Activated naive CD4-positive, alpha-beta T cell treated with anti-CD3 and anti-CD28 coated beads for 36 hours (primary cell): Measurements from ENCODE around the gene ACTN4. TPM values are rescaled to one million over a fixed set of nuclear protein-coding genes. Genes with fewer than 3 reads are reported as not detected.
"Not testable (repeated sequence)": the region's sequence is repeated elsewhere in the genome, so short reads cannot be mapped to it uniquely, and the experiment has no call there.

Source experiments
- CTCF ChIA-PET: fragments of 350-600 bp; sonication (Branson Sonifier 250); formaldehyde crosslinking; loops from one replicate; lab custom pipeline; 2021; ENCODE audit warnings: antibody characterized with exemption; lab: Charles Lee
- DNase-seq: peaks from one replicate; pipeline ENCODE4 v3.0.0-alpha.2; 2020
- H3K27ac Mint-ChIP-seq: one replicate; pipeline ENCODE4 v1.8.0; 2021; ENCODE audit warnings: mild to moderate bottlenecking, mixed read lengths
- H3K27me3 Mint-ChIP-seq: one replicate; pipeline ENCODE4 v1.8.0; 2021; ENCODE audit warnings: low read depth, mixed read lengths
- H3K36me3 Mint-ChIP-seq: one replicate; pipeline ENCODE4 v1.8.0; 2021; ENCODE audit warnings: low read depth, mixed read lengths
- H3K4me1 Mint-ChIP-seq: one replicate; pipeline ENCODE4 v1.8.0; 2021; ENCODE audit warnings: low read depth, mixed read lengths
- H3K4me3 Mint-ChIP-seq: one replicate; pipeline ENCODE4 v1.8.0; 2021; ENCODE audit warnings: mild to moderate bottlenecking, moderate library complexity, mixed read lengths
- H3K9me3 Mint-ChIP-seq: one replicate; pipeline ENCODE4 v1.8.0; 2021; ENCODE audit warnings: mixed read lengths
- intact Hi-C: fragments of 100-400 bp; cut with micrococcal nuclease; formaldehyde crosslinking; loops from one replicate; pipeline ENCODE4 v1.15.1; 2023
- total RNA-seq, 2 experiments: library from RNA; stranded (reverse); gene quantifications; one replicate each; pipeline ENCODE4 v1.2.3, GENCODE V29; 2021

ACTN4 gene
- total RNA-seq, 2 experiments from 2014 or later = 117 to 119 TPM

DNA sequence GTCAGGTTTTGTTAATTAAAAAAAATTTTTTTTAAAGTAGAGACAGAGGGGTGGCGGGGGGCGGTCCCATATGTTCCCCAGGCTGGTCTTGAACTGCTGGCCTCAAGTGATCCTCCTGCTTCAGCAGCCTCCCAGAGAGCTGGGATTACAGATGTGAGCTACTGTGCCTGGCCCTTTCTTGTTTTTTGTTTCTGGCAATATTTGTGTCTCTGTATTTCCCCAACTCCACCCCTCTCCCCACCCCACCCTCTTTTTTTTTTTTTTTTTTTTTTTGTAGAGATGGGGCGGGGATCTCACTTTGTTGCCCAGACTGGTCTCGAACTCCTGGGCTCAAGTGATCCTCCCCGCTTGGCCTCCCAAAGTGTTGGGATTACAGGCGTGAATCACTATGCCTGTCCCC is 97.4 kb downstream of the ACTN4 start:
- Mint-ChIP-seq H3K4me3 (no peak overlapping the region), H3K4me1 (no peaks in the 10 kb centered on the region), H3K36me3 (no peaks in the 10 kb centered on the region), H3K27ac (no peak overlapping the region), H3K9me3 (no peaks in the 10 kb centered on the region), H3K27me3 (no peaks in the 10 kb centered on the region)
- intact Hi-C loops = no loop called here
- CTCF ChIA-PET = no interaction called here
- DNase-seq = no peak

DNA sequence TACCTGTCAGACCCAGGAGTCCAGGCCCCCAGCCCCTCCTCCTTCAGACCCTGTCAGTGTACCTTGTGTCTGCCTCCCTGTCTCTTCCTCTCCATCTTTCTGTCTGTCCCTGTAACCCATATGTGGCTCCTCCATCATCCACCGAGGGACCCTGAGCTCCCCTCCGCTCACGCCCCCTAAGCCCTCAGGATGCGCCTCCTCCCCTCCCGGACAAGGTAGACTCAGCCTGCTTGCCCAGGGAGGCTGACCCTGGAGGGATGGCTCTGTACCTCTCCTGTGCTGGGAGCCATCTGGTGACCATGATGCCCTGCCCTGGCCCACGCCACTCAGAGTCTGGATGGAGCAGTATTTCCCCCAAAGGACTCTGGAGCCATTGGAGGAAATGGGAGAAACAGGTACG is 97.9 kb downstream of the ACTN4 start:
- CTCF ChIA-PET = no interaction called here
- Mint-ChIP-seq H3K9me3 (no peaks in the 10 kb centered on the region), H3K36me3 (no peaks in the 10 kb centered on the region), H3K27me3 (no peaks in the 10 kb centered on the region), H3K4me3 (no peak overlapping the region), H3K27ac (no peak overlapping the region), H3K4me1 (no peaks in the 10 kb centered on the region)
- no peak for DNase-seq
- intact Hi-C loops = no loop called here

GRCh38 chr19:38753783-38754182 is 106.3 kb downstream of the ACTN4 start:
- H3K27me3 Mint-ChIP-seq, H3K4me1 Mint-ChIP-seq, H3K4me3 Mint-ChIP-seq, intact Hi-C loops, DNase-seq, H3K9me3 Mint-ChIP-seq, H3K27ac Mint-ChIP-seq, H3K36me3 Mint-ChIP-seq, CTCF ChIA-PET: not testable (repeated sequence)

DNA sequence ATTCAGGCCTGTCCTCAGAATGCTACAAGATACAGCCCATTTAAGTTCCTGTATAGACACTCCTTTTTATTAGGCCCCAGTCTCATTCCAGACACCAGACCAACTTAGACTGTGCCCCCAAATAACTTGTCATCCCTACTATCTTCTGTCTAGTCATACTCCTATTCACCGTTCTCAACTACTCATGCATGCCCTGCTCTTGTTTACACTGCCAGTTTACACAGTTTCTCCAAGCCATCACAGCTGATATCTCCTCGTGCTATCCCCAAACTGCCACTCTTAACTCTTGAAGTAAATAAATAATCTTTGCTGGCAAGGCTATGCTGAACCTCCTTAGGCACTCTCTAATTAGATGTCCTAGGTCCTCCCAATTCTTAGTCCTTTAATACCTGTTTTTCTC is 106.7 kb downstream of the ACTN4 start:
- DNase-seq, H3K27me3 Mint-ChIP-seq, H3K4me1 Mint-ChIP-seq, H3K4me3 Mint-ChIP-seq, CTCF ChIA-PET, H3K36me3 Mint-ChIP-seq, intact Hi-C loops, H3K9me3 Mint-ChIP-seq, H3K27ac Mint-ChIP-seq: not testable (repeated sequence)

DNA sequence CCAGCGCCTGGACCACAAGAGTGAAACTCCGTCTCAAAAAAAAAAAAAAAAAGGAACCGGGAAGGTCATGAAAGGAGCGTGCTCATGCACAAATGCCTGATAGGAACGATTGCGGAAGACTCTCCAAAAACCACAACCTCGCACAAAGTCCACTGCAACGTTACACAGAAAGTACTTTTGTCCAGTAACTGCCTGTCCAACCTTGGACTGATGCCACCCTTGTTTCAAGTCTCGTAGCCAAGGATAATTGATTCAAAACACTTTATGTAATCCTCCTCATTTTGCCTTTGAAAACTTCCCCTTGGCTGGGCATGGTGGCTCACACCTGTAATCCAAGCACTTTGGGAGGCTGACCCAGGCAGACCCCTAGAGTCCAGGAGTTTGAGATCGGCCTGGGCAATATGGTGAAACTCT is 112.1 kb downstream of the ACTN4 start:
- no peak overlapping the region for H3K27ac Mint-ChIP-seq
- intact Hi-C loops = no loop called here
- H3K9me3 Mint-ChIP-seq = no peaks in the 10 kb centered on the region
- H3K4me1 Mint-ChIP-seq = no peaks in the 10 kb centered on the region
- no peak overlapping the region for H3K4me3 Mint-ChIP-seq
- no peaks in the 10 kb centered on the region for H3K27me3 Mint-ChIP-seq
- no peak for DNase-seq
- CTCF ChIA-PET = no interaction called here
- no peaks in the 10 kb centered on the region for H3K36me3 Mint-ChIP-seq

- intact Hi-C loops, H3K4me1 Mint-ChIP-seq, H3K4me3 Mint-ChIP-seq, H3K9me3 Mint-ChIP-seq, H3K27me3 Mint-ChIP-seq, H3K36me3 Mint-ChIP-seq, DNase-seq, H3K27ac Mint-ChIP-seq: not testable (repeated sequence)
- CTCF ChIA-PET = interaction anchor here (0.6 kb wide), 1 partner anchor 1538 kb away, joined by 3 read pairs; no protein-coding TSS in a partner anchor
Observed at GRCh38 chr19:38760805-38761517, 113.5 kb downstream of the ACTN4 start.

GRCh38 chr19:38761884-38762389 is 114.5 kb downstream of the ACTN4 start:
- H3K27ac Mint-ChIP-seq, CTCF ChIA-PET, H3K9me3 Mint-ChIP-seq, H3K4me1 Mint-ChIP-seq, intact Hi-C loops, DNase-seq, H3K4me3 Mint-ChIP-seq, H3K36me3 Mint-ChIP-seq, H3K27me3 Mint-ChIP-seq: not testable (repeated sequence)

GRCh38 chr19:38763795-38764220 is 116.4 kb downstream of the ACTN4 start:
- no peak for DNase-seq
- CTCF ChIA-PET = no interaction called here
- no peak overlapping the region for H3K4me3 Mint-ChIP-seq
- intact Hi-C loops = no loop called here
- H3K4me1 Mint-ChIP-seq = no peaks in the 10 kb centered on the region
- H3K27ac Mint-ChIP-seq = no peak overlapping the region
- H3K36me3 Mint-ChIP-seq = no peaks in the 10 kb centered on the region
- H3K27me3 Mint-ChIP-seq = no peaks in the 10 kb centered on the region
- H3K9me3 Mint-ChIP-seq = no peaks in the 10 kb centered on the region

- DNase-seq = no peak
- Mint-ChIP-seq H3K27me3 (no peaks in the 10 kb centered on the region), H3K9me3 (no peaks in the 10 kb centered on the region), H3K36me3 (no peaks in the 10 kb centered on the region), H3K4me1 (peaks cover 6% of the 10 kb centered on the region), H3K4me3 (no peak overlapping the region), H3K27ac (no peak overlapping the region)
- intact Hi-C loops = no loop called here
- CTCF ChIA-PET = no interaction called here
Observed at GRCh38 chr19:38765214-38765613, 117.8 kb downstream of the ACTN4 start.

GRCh38 chr19:38766276-38767047 is 119.0 kb downstream of the ACTN4 start:
- H3K27me3 Mint-ChIP-seq = no peaks in the 10 kb centered on the region
- intact Hi-C loops = no loop called here
- H3K4me1 Mint-ChIP-seq = peaks cover 6% of the 10 kb centered on the region
- H3K27ac Mint-ChIP-seq = no peak overlapping the region
- no peaks in the 10 kb centered on the region for H3K36me3 Mint-ChIP-seq
- H3K4me3 Mint-ChIP-seq = no peak overlapping the region
- DNase-seq = no peak
- CTCF ChIA-PET = no interaction called here
- H3K9me3 Mint-ChIP-seq = no peaks in the 10 kb centered on the region

DNA sequence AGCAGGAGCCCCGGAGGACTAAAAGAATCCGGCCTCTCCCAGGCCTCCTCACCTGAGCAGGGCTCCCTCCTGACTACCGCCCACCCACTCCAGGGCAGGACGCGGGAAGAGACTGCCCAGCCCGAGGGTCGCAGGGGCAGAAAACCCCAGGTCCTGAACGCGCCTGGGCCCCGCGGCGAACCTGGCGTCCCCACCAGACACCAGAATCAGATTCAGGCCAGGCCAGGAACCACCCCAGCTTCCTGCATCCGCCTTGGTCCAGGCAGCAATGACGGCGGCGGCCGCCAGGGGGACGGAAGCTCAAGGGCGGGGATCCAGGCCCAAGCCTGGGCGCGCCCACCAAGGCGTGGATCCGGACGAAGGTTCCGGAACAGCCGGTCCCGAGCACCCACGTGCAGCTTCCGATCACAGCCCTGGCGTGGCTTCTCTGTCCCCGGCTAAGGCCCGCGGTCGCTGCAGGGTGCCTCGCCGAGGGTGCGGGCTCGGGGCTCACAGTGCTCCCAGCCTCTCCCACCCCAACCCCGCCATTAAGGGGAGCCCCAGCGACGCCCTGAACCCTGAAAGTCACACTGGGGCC is 122.3 kb downstream of the ACTN4 start:
- DNase-seq = peak; percentile 91
- intact Hi-C loops = loop anchor here (2.0 kb wide), 1 partner anchor 61 kb away; the partner anchor contains the start of gene ECH1
- Mint-ChIP-seq H3K9me3 (no peaks in the 10 kb centered on the region), H3K4me1 (peaks cover 6% of the 10 kb centered on the region), H3K4me3 (peak overlapping the region; percentile 47), H3K27me3 (no peaks in the 10 kb centered on the region), H3K36me3 (no peaks in the 10 kb centered on the region), H3K27ac (no peak overlapping the region)
- CTCF ChIA-PET = interaction anchor here (0.6 to 1.6 kb wide), 8 partner anchors 23 to 955 kb away, joined by 3 to 5 read pairs (median 4); no protein-coding TSS in a partner anchor

DNA sequence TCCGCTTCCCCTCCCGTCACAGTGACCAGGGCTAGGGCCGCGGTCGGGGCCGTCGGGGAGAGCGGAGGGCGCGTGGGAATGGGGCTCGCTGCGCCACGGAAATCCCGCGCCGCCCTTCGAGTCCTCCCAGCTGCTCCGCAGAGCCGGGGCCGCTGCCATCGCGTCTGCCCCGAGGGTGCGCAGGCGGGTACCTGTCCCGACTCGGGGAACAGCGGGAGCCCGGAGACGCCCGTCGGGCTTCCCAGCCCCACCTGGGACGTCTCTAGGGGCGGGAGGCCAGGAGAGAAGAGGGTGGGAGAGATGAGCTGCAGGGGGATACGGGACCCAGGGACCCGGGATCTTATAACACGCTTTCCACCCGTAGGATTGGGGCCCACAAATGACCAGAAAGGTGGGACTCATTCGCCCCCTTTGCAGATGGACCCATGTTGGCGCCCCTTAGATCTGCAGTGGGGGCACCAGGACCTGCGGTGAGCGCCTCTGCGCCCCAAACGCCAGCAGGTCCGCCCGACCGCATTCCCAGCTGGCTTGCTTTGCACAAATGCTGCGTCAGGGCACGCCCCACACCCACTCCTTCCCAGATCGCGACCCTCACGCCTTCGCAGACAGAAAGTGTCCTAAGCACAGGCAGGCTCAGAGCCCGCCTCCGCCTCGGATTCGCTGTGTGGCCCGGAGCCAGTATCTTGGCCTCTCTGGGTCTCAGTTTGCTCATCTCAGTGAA is 122.9 kb downstream of the ACTN4 start:
- H3K9me3 Mint-ChIP-seq, H3K4me1 Mint-ChIP-seq, DNase-seq, H3K36me3 Mint-ChIP-seq, H3K27me3 Mint-ChIP-seq, H3K4me3 Mint-ChIP-seq, H3K27ac Mint-ChIP-seq, intact Hi-C loops: not testable (repeated sequence)
- CTCF ChIA-PET = interaction anchor here (1.2 to 1.6 kb wide), 4 partner anchors 23 to 161 kb away, joined by 3 to 5 read pairs (median 4); no protein-coding TSS in a partner anchor
